ENCODE measurements around the gene TMEM183A.
"Not testable (repeated sequence)": the region's sequence is repeated elsewhere in the genome, so short reads cannot be mapped to it uniquely, and the experiment has no call there.

TMEM183A gene, protein sequence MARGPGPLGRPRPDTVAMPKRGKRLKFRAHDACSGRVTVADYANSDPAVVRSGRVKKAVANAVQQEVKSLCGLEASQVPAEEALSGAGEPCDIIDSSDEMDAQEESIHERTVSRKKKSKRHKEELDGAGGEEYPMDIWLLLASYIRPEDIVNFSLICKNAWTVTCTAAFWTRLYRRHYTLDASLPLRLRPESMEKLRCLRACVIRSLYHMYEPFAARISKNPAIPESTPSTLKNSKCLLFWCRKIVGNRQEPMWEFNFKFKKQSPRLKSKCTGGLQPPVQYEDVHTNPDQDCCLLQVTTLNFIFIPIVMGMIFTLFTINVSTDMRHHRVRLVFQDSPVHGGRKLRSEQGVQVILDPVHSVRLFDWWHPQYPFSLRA

DNA sequence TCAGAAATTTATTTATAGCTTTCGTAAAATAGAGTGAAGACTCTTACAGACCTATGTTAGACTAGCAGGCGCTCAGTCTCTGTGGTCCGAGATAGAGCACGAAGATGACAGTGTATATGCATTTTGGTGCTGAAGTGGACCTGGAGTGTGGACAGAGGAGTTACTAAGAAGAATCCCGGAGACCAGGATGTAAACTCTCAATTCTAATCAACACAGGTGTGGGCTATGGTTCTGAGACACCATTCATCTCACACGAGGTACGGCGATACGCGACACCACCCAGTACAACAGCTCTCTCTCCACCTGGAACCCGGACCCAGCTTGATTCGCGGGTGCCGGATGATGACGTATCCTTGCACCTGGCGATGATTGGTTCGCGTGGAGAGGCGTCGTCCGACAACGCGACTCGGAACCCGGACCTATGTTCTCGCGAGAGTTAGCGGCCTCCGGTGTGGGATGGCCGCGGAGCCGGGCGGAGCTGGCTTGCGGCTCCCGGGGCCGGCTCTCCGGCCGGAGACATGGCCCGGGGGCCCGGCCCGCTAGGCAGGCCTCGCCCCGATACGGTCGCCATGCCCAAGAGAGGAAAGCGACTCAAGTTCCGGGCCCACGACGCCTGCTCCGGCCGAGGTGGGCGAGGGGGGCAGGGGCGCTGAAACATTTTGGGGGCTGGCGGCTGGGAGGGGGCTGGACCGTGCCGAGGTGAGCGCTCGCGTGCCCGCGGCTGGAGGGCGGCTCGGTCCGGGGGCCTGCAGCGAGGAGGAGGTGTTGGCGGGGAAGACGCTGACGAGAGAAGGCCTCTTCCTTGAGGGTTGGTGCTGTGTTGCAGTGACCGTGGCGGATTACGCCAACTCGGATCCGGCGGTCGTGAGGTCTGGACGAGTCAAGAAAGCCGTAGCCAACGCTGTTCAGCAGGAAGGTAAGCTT lies at the start of gene TMEM183A:
Gene TMEM183A (plus strand): TSS at position 427 of the 924 bp plus-strand sequence. CDS start 92 bp downstream, at position 519.
- DNase-seq = peak; percentile 92

DNA sequence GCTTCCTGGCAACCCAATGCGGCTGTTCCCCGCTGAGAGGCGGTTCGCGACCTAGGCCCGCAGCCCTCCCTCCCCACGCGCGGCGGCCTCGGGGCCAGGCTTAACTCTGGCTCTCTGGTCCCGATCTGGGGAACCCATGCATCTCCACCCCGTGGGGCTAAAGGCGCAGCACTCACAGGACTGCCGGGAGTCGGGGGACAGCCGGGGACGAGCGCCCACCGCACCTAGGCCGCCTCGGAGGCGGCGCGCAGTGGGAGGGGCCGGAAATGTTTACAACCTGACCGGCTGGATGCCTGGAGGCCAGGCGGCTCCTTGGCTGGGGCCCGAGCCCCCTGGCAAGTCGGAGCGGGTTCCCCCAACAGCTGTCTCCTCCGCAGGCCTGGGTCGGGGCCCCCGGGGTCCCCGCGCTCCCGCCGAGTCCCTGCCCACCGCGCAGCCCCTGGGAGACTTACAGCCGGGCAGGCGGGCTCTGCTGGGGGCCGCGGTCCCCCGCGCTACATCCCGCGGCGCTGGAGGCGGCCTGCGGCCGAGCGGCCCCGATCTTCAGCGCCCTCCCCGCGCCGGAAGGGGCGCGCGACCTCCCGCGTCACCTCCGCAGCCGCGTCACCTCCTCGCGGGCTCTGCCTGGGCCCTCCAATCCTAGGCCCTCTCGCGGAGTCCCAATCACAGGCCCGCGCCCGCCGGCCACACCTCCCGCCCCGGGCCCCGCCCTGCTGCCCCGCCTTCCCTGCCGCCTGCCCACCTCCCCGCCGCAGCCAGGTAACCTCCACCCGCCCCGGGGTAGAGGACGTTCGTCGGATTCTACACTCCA lies 49.2 kb upstream of the TMEM183A start, which contains the start of gene ADIPOR1:
Gene ADIPOR1 (minus strand): TSS at position 580 of the 811 bp plus-strand sequence. CDS start 7,242 bp downstream, outside the sequence.
- peak; percentile 97 for DNase-seq

DNA sequence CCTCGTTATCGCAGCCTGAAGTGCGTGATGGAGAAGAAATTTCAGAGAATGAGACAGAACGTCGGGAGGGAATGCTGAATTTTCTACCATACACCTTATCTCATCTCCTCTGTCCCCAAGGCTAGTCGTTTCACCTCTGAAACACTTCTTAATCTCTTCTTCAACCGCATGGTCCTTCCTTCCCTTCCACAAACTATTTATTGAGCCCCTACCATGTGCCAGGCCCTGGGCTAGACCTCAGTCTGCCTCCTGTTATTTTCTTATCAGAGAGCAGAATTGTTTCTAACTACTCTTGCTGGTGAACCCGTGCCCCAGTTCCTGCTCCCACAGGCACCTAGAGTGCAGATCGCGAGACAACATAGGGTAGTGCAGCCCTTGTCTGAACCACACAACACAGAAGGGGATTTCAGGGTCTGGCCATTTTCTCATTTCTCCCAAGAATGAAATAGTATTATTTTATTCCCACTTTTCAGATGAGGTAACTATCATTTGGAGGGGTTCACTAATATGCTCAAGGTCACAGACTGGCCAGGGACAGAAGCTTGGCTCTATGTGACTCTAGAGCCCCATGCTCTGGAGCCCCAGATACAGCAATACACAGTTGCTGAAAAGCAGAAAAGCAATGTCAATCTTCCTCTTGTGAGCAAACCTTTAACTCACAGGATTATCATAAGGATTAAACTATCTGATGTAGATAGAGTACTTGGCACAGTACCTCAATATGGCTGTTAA lies 48.5 kb upstream of the TMEM183A start:
- DNase-seq = no peak

DNA sequence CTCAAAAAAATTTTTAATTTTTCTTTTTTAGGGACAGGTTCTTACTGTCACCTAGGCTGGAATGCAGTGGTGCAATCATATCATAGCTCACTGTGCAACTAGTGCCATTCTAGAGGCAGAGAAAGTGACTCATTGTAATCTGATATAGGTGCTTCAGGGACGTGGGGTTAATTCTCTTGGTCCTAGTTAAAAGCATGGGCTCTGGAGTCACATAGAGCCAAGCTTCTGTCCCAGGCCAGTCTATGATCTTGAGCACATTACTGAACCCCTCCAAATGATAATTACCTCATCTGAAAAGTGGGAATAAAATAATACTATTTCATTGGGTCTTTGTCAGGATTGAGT lies 47.9 kb upstream of the TMEM183A start:
- no peak for DNase-seq

DNA sequence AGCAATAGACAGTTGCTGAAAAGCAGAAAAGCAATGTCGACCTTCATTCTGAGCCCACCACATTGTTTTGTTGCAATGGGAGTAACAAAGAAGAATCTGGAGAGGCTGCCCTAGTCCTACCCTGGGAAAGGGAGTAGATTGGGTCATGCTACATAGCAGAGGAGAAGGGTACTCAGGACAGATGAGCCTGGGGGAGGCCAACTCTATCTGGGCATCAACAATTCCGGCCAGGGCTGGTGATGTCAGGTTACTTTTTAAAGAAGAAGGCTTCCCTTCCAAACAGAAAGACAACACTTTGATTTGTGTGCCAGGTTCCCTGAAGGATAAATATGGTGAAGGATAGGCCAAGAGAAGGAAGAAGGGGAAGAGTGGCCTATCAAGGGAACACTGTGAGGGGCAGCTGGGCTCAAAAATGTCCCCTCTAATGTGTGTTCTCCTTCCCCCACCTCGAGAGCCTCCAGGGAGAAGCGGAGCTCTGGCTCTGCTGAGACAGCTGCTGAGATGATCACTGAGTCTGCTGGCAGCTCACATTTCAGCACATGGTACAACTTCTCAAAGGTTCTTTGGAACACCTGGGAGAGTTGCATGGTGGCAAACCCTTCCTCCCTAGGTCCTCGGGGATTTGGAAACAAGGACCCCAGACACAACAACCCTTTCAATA lies 45.8 kb upstream of the TMEM183A start:
- DNase-seq = no peak

DNA sequence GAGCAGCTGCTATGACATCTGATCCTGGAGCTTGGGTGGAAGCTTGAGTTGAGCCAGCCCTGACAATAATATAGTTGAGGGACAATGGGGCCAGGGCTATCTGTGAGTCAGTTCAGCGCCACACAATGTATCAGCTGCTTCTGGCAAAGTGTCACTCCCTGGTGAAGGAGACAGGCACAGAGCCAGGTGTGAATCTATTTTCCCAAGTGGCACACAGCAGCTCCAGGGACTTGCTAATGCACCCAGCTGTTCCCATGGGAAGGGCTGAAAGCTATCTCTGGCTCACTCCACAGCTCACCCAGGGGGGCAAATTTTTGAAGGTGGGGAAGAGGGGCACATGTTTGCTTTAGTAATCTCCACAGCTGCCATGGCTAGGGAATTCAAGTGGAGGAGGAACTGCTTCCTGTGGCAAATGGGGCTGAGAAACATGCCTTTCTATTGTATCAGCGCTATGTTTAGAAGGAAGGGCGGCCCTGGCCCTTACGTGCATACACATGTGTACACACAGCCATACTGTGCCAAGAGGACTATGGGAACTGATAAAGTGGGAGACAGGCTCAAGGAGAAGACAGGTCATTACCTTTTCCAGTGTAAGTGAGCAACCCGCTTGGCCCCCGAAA lies 42.3 kb upstream of the TMEM183A start:
- DNase-seq = no peak

DNA sequence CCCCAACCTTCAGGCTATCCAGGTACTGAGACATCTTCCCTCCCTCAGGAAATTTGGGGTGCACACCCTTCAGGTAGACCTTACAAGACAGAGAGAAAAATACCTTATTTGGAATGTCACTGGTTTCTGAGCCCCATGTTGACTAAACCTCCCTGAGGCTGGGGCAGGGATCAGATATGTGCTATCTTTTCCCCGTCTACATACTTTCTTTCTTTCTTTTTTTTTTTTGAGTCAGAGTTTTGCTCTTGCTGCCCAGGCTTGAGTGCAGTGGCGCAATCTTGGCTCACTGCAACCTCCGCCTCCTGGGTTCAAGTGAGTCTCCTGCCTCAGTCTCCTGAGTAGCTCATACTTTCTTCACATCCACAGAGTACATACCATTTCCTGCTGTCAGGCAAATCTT lies 41.8 kb upstream of the TMEM183A start:
- DNase-seq = no peak

DNA sequence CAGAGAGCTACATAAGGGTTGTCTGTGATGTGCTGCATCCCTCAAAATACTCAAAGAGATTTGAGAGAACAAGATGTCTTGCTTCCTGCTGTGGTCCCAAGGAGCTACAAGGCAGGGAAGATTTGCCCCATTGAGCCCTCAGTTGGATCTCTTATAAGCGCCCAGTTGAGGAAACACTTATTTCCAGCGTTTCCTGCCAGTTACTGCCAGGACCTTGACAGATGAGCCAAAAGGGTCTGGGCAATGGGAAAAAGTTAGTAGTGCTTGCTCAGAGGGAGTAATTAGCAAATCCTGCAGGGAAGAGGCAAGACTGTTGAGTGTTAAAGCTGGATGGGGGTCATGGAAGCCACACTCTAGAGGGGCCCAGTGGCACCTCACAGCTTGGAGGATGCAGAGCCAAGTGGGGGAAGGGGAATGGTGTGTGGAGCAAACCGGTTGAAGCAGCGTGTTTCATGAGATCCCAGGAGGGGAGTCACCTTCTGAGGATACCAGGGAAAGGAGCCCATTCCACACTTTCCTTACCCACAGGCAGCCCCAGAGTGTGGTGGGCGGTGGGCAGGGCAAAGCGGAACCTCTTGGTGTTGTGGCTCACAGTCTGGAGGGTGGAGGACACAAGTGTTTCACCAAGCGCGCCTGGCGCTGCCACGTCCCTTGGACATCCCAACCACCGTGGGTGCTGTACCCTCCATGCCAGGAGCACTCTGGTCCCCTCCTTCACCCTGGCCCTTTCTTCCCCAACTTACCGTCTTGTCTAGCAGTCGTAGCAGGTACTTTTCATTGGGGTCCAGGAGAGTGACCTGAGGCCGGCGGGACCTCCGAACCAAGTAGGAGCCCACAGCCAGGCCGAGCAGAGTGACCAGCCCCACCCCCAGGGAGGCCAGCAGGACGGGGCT lies 40.9 kb upstream of the TMEM183A start:
- DNase-seq = no peak

DNA sequence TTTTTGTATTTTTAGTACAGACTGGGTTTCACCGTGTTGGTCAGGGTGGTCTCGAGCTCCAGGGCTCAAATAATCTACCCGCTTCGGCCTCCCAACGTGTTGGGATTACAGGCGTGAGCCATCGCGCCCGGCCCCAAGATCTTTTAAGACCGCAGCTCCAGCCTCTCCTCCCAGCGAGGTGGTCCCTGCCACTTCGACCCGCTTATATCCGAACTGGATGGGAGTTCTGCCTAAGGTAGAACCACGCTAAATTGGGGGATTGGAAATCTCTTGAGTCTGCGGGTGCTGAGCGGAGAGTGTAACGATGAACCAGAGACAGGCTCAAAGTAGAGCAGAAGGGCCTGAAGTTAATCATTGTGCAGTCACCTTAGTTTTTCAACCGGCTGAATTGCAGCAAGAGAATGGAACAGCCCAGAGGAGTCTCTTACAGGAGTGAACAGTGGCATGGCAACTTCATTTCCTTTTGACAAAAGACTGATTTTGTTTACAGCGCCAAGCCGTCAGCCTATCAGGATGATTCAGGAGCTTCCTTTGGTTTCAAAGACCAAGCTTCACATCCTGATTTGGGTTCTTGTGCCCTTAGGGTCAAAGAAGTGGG lies 39.4 kb upstream of the TMEM183A start:
- DNase-seq = no peak

DNA sequence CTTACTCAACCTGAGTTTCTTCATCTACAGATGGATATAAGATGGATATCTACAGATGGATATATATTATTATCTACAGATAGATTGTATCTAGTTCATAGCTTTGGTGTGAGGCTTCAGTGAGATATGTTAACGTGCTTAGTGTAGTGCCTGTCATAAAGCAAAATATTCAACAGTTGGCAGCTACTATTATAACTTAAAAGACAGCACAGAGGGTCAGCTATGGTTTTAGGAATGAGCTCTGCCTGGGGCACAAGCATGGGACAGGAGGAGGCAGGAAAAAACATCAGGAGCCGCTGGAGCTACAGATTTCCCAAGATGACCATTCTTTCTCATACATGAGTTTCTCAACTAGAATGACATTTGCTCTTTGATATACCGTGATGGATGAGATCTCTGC lies 38.8 kb upstream of the TMEM183A start:
- no peak for DNase-seq

DNA sequence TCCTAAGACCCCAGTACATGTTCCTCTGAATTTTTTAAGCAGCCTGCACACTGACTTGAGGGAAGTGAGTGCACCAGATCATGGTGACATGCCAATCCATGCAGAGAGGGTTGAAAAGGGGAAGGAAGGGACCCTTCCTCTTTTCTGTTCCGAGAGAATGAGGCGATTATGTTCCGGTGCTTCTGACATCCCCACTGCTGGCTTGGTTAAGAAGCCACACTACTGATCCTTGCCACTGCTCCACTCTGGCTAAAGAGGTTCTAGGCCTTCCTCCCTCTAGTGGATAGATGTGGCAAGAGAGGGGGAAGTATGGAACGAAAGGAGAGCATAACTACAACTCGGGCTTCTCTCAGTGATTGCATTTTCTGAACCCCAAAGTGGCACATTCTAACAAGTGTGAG lies 38.3 kb upstream of the TMEM183A start:
- no peak for DNase-seq

DNA sequence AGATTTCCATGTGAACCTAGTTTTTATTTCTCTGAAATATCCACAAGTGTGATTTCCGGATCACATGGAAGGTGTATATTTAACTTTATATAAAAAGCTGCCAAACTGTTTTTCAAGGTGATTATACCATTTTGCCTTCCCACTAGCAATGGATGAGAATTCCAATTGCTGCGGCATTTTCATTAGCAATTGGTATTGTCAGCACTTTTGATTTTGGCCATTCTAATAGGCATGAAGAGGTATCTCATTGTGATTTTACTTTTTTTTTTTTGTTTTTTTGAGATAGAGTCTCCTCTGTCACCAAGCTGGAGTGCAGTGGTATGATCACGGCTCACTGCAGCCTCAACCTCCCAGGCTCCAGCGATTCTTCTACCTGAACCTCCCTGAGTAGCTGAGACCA lies 35.1 kb upstream of the TMEM183A start:
- DNase-seq = no peak

DNA sequence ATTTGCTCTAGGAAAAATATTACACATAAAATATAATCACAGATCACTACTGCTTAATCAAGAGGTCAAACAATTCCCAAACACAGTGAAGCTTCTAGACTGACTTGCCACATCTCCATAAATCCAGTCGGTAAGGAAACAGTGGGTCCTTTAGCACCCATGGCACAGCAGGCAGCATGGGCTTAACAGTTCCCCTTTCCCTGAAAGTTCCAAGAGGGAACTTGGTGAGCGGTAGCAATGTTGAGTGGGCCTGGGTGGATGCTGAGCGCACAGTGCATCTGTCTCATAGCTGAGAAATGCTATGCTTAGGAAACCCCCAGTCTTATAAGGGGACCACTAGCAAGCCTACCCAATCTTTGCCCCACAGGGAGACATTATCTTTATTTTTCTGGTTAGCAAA lies 32.3 kb upstream of the TMEM183A start:
- no peak for DNase-seq

DNA sequence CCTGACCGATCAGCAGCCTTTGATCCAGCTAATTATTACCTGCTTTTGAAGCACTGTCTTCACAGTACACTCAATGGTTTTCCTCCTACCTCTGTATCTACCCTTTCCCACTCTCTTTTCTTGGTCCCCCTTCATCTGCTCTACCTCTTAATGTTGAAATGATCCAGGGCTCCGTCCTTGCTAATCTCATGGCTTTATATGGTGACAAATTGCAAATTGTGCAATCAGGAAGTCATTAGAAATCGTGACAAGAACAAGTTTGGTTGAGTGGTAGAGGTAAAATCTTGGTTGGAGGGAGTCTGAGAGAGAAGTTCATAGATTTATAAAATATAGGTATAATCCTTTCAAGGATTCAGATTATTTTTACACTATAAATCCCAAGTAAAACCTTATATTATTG lies 30.5 kb upstream of the TMEM183A start:
- DNase-seq = no peak

DNA sequence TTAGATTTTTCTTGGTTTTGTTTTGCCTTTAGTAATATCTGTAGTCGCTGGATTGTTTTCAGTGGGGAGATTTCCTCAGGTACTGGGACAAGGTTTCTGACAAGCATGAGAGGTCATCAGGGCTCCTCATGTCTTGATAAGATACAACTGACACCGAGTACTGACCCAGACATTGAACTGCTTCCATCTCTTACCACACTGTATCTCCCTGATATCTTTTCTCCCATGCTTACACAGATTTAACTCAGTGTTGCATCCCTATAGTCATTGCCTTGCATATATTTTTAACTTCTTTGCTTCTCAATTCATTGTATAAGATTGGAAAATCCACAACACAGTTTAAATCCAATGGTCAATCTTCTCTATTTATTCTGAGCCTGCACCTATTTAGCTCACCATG lies 27.7 kb upstream of the TMEM183A start:
- no peak for DNase-seq

DNA sequence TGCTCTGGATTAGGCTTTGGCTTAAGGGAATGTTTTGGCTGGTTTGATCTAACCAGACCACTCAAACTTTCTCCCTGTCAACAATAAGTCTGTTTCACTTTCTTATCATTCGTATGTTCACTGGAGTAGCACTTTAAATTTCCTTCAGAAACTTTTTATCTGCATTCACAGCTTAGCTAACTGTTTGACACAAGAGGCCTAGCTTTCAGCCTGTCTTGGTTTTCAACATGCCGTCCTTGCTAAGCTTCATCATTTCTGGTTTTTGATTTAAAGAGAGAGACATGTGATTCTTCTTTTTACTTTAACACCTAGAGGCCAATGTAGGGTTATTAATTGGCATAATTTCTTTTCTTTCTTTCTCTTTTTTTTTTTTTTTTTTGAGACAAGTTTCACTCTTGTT lies 25.2 kb upstream of the TMEM183A start:
- no peak for DNase-seq

DNA sequence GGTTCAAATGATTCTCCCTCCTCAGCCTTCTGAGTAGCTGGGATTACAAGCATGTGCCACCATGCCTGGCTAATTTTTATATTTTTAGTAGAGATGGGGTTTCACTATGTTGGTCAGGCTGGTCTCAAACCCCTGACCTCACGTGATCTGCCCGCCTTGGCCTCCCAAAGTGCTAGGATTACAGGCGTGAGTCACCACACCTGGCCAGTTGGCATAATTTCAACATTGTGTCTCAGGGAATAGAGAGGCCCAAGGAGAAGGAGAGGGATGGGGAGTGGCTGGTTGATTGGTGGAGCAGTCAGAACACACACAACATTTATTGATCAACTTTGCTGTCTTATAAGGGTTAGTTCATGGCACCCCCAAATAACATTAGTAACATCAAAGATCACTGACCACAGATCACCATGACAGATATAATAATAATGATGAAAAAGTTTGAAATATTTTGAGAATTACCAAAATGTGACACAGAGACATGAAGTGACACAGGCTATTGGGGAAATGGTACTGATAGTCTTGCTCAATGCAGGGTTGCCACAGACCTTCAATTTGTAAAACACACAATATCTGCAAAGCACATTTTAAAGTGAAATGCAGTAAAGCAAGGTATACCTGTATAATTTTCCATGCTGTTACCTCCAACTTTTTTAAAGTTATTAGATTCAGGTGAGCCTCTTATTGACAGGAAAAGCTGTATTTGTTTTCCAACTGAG lies 24.3 kb upstream of the TMEM183A start:
- DNase-seq = no peak

DNA sequence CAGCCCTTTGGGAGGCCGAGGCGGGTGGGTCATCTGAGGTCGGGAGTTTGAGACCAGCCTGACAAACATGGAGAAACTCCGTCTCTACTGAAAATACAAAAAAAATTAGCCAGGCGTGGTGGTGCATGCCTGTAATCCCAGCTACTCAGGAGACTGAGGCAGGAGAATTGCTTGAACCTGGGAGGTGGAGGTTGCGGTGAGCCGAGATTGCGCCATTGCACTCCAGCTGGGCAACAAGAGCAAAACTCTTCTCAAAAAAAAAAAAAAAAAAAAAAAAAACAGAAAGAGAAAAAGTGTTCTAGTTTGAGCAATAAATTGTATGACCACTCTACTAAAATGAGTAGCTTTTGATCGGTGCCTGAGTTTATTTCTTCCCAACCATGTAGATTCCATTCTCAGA lies 21.1 kb upstream of the TMEM183A start:
- not testable (repeated sequence) for DNase-seq

DNA sequence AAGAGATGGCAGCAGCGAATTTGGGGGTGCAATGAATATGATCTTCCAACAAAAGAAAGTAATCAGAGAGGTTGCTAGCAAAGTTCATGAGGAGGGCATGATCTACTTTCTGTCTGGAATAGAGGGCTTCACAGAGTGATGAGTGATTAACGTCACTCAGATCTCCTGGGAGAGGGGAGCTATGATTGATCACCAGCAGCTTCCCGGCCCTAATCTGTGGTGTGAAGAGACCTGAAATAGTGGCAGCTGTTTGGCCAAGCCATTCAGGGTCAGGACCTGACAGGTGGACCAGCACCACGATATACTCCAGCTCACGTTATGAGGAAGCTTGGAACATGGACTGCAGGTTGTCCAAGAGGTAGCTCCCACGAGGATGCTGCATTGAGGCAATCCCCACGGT lies 19.9 kb upstream of the TMEM183A start:
- DNase-seq = no peak

All from activated T-cell treated with anti-CD3 and anti-CD28 coated beads, Interleukin-2, amount 50 U/mL, for 1 hour (primary cell).